Glutamatergic neuron (in vitro differentiated cells): ENCODE results near the gene CCDC85B. TPM values are rescaled to one million over a fixed set of nuclear protein-coding genes. Genes with fewer than 3 reads are reported as not detected.

Source experiments
- DNase-seq: peaks from one replicate; pipeline ENCODE4 v3.0.0; 2022
- H3K27ac Mint-ChIP-seq: one replicate; pipeline ENCODE4 v1.8.0; 2020; ENCODE audit warnings: mild to moderate bottlenecking, mixed read lengths, inconsistent platforms; ENCODE audit not compliant: unreplicated experiment
- H3K27me3 Mint-ChIP-seq: one replicate; pipeline ENCODE4 v1.8.0; 2020; ENCODE audit warnings: mild to moderate bottlenecking, moderate library complexity, mixed read lengths, inconsistent platforms; ENCODE audit not compliant: unreplicated experiment
- H3K36me3 Mint-ChIP-seq: one replicate; pipeline ENCODE4 v1.8.0; 2020; ENCODE audit warnings: mild to moderate bottlenecking, mixed read lengths, inconsistent platforms; ENCODE audit not compliant: unreplicated experiment
- H3K4me1 Mint-ChIP-seq: one replicate; pipeline ENCODE4 v1.8.0; 2020; ENCODE audit warnings: mild to moderate bottlenecking, low read depth, mixed read lengths, inconsistent platforms; ENCODE audit not compliant: unreplicated experiment
- H3K4me3 Mint-ChIP-seq: one replicate; pipeline ENCODE4 v1.8.0; 2020; ENCODE audit warnings: mild to moderate bottlenecking, mixed read lengths, inconsistent platforms; ENCODE audit not compliant: unreplicated experiment
- H3K9me3 Mint-ChIP-seq: one replicate; pipeline ENCODE4 v1.8.0; 2020; ENCODE audit warnings: mild to moderate bottlenecking, moderate library complexity, mixed read lengths, inconsistent platforms; ENCODE audit not compliant: unreplicated experiment
- total RNA-seq: library from RNA; stranded (reverse); fragmentation: NEBNext Ultra II Directional; extraction: Animal tissue kit (Norgen Biotek cat#: 25700); gene quantifications from one replicate; pipeline ENCODE4 v1.2.1, GENCODE V29; 2021; ENCODE audit not compliant: unreplicated experiment
- TF ChIP-seq, protein P1 (sequence below): fragments of 200-600 bp; sonication (generic); IDR thresholded peaks from one replicate; pipeline ENCODE4 v1.5.0; 2021; ENCODE audit not compliant: partially characterized antibody, unreplicated experiment

The CCDC85B gene
- total RNA-seq, 1 donor from 2014 or later = 23.6 TPM

- Mint-ChIP-seq H3K27me3 (peaks cover 8% of the 10 kb centered on the region), H3K4me3 (no peak overlapping the region), H3K9me3 (peaks cover 10% of the 10 kb centered on the region), H3K27ac (no peak overlapping the region), H3K4me1 (peaks cover 1% of the 10 kb centered on the region), H3K36me3 (no peaks in the 10 kb centered on the region)
- DNase-seq = no peak
- TF ChIP-seq, protein P1, sequence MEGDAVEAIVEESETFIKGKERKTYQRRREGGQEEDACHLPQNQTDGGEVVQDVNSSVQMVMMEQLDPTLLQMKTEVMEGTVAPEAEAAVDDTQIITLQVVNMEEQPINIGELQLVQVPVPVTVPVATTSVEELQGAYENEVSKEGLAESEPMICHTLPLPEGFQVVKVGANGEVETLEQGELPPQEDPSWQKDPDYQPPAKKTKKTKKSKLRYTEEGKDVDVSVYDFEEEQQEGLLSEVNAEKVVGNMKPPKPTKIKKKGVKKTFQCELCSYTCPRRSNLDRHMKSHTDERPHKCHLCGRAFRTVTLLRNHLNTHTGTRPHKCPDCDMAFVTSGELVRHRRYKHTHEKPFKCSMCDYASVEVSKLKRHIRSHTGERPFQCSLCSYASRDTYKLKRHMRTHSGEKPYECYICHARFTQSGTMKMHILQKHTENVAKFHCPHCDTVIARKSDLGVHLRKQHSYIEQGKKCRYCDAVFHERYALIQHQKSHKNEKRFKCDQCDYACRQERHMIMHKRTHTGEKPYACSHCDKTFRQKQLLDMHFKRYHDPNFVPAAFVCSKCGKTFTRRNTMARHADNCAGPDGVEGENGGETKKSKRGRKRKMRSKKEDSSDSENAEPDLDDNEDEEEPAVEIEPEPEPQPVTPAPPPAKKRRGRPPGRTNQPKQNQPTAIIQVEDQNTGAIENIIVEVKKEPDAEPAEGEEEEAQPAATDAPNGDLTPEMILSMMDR = no peak
Observed at GRCh38 chr11:65849366-65849765, 41.1 kb upstream of the CCDC85B start.

- Mint-ChIP-seq H3K4me1 (peaks cover 5% of the 10 kb centered on the region), H3K9me3 (peaks cover 10% of the 10 kb centered on the region), H3K36me3 (no peaks in the 10 kb centered on the region), H3K27me3 (peaks cover 8% of the 10 kb centered on the region), H3K27ac (no peak overlapping the region), H3K4me3 (no peak overlapping the region)
- TF ChIP-seq, protein P1 = no peak
- DNase-seq = no peak
Observed at GRCh38 chr11:65849771-65850216, 40.7 kb upstream of the CCDC85B start.

GRCh38 chr11:65850217-65851082 lies 40.0 kb upstream of the CCDC85B start:
- Mint-ChIP-seq H3K9me3 (peaks cover 10% of the 10 kb centered on the region), H3K4me3 (no peak overlapping the region), H3K27me3 (peaks cover 7% of the 10 kb centered on the region), H3K27ac (no peak overlapping the region), H3K36me3 (no peaks in the 10 kb centered on the region), H3K4me1 (peaks cover 6% of the 10 kb centered on the region)
- TF ChIP-seq, protein P1 = no peak
- no peak for DNase-seq

- Mint-ChIP-seq H3K36me3 (no peaks in the 10 kb centered on the region), H3K9me3 (peaks cover 12% of the 10 kb centered on the region), H3K27me3 (peaks cover 10% of the 10 kb centered on the region), H3K4me1 (peaks cover 10% of the 10 kb centered on the region), H3K4me3 (no peak overlapping the region), H3K27ac (no peak overlapping the region)
- DNase-seq = no peak
- TF ChIP-seq, protein P1 = peak; percentile 66
Observed at GRCh38 chr11:65851083-65851579, 39.3 kb upstream of the CCDC85B start.

- H3K9me3 Mint-ChIP-seq = peaks cover 20% of the 10 kb centered on the region
- TF ChIP-seq, protein P1 = no peak
- peak overlapping the region; percentile 55 for H3K27ac Mint-ChIP-seq
- H3K4me3 Mint-ChIP-seq = peak overlapping the region; percentile 52
- DNase-seq = no peak
- H3K27me3 Mint-ChIP-seq = peaks cover 15% of the 10 kb centered on the region
- peaks cover 16% of the 10 kb centered on the region for H3K4me1 Mint-ChIP-seq
- no peaks in the 10 kb centered on the region for H3K36me3 Mint-ChIP-seq
Observed at GRCh38 chr11:65851811-65852507, 38.5 kb upstream of the CCDC85B start.
